Right lobe of liver (tissue), 4 donors: ENCODE results near the gene FCER1G.

Experiments
- POLR2A ChIP-seq: fragments of 450-650 bp; IDR thresholded peaks from one replicate; pipeline ENCODE4 v1.6.1; 2017; ENCODE audit warnings: antibody characterized with exemption, mild to moderate bottlenecking
- TF ChIP-seq, protein P1 (sequence below), 4 donors: fragments of 200-600 bp in 3 of 4; fragments of 450-650 bp in 1 of 4; IDR thresholded peaks; one replicate each; pipeline versions ENCODE4 v1.5.1 to v1.8.0; 2016 to 2022; ENCODE audit warnings: antibody characterized with exemption in 4 of 4, mild to moderate bottlenecking in 2 of 4
- donor health status: DM: no; HTN: no; CAD: no.
- donor health status: DM: no; HTN: no; CAD: no.
- donor health status: DM: no; HTN: yes; CAD: no.

DNA sequence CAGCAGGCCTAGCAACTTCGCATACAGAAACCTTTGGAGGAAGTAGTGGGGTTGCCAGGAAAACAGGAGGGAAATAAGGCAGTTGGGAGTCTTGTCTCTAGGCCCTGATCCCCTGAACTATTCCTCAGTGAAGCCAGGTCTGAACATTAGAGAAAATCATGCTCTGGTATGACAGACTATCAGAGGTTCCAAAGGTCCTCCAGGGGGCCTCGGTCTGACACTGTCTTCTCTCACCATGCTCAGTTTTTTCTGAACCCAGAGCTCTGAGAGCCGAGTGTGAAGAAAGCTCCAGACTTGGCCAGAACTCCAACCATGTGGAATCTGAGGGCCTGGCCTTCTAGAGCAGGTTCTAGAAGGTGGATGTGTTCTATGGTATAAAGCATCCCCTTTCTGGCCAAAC, 14.8 kb downstream of the FCER1G start:
- TF ChIP-seq, protein P1, sequence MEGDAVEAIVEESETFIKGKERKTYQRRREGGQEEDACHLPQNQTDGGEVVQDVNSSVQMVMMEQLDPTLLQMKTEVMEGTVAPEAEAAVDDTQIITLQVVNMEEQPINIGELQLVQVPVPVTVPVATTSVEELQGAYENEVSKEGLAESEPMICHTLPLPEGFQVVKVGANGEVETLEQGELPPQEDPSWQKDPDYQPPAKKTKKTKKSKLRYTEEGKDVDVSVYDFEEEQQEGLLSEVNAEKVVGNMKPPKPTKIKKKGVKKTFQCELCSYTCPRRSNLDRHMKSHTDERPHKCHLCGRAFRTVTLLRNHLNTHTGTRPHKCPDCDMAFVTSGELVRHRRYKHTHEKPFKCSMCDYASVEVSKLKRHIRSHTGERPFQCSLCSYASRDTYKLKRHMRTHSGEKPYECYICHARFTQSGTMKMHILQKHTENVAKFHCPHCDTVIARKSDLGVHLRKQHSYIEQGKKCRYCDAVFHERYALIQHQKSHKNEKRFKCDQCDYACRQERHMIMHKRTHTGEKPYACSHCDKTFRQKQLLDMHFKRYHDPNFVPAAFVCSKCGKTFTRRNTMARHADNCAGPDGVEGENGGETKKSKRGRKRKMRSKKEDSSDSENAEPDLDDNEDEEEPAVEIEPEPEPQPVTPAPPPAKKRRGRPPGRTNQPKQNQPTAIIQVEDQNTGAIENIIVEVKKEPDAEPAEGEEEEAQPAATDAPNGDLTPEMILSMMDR (IDR thresholded peaks at IDR 0.05): no peak
- no peak for TF ChIP-seq POLR2A
